NCI-H446 (cell line): ENCODE results near the gene SPI1.

ENCODE experiments used
- DNase-seq, 2 experiments: peaks; one replicate each; lab custom pipeline; 2025; lab: John Stamatoyannopoulos, UW

SPI1 gene

DNA sequence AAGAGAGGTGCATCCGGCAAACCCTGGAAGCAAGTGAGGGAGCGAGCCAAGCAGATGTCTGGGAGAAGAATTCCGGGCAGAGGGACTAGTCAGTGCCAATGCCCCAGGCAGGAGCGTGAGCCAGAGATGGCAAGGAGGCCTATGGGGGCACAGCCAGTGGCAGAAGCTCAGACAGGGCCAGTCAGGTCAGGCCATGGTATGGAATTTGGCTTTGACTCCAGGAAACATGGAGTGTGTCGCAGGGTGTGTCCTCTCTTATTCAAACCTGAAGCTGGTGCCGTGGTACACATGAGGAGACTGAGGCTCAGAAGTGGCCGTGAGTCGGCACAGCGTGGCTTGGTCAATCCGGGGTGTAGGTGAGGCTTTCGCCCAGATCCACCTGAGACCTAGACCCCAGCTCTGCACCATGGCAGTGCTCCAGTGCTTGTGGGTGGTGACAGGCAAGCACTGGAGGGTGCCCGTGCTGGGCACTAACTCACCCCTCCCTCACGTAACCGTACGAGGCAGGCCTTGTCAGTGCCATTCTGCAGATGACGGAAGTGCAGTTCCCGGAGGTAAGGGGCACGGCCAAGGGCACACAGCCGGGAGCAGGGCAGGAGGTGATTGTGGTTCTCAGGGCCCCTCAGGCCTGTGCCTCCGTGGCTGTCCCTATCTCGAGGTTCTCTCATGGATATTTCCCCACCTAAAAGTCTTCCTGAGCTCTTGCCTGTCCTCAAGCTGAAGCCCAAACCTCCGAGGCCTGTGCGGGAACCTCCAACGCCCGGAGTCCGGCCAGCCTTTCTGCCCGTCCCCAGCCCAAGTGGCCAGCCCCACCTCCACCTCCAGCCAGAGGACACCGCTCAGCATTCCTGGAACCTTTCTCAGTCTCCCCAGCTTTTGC lies 10.6 kb upstream of the SPI1 start:
- DNase-seq: no peak

DNA sequence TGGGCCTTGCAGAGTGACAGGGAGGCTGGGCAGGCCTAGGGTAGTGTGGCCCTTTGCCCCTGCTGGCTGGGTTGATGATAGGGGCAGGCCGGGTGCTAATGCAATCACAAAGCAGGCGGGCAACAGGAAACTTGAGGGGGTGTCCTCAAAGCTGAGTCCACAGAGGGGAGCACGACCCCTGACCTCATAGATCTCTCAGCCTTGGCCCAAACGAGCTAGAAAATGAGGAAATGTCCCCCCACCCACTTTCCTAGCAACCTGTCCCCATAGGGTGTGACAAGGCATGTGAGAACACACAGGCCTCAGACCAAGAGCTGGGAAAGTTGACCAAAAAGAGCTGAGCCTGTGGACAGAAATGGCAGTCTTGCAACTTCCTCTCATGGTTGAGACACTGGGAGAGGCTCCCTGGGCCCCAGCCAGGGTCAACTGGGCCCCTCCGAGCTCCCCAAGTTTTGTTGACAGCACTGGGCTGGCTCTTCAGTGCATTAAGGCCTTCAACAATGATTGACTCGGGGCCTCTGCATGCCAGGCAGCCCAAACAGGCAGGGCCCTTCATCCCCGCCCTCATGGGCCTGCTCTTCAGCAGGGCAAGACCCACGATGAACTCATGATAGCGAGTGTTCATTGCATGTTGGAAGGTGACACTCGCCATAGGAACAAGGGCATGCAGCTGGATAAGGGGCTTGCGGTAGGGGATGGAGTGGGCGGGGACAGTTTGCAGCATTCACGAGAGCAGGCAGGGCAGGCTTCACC lies 9.8 kb upstream of the SPI1 start:
- no peak for DNase-seq

DNA sequence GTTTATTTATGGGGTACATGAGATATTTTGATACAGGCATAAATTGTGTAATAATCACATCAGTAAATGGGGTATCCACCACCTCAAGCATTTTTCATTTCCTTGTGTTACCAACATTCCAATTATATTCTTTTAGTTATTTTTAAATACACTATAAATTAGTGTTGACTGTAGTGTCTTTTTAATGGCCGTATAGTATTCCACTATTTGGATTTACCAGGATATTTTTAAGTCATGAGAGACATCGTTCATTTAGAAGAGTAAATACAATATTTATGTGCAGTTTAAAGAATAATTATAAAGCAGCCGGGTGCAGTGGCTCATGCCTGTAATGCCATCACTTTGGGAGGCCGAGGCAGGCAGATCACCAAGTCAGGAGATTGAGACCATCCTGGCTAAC lies 6.2 kb upstream of the SPI1 start:
- no peak for DNase-seq

DNA sequence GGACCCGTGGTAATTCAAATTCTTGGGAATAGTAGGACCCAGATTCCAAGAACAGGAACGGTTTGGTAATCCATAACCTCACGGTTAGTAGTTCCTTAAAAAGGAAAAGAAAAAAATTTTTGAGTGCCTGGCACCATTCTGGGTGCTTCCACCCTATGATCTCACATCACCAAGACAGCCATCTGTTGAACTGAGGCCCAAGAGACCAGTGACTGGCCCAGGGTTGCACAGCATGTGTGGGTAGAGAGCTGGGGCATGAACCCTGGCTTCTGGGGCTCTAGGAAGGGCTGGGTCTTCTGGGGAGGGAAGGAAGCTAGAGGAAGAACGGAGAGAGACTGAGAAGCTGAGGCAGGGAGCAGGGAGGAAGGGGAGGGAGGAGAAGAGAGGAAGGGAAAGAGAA lies 4.7 kb upstream of the SPI1 start:
- no peak for DNase-seq

DNA sequence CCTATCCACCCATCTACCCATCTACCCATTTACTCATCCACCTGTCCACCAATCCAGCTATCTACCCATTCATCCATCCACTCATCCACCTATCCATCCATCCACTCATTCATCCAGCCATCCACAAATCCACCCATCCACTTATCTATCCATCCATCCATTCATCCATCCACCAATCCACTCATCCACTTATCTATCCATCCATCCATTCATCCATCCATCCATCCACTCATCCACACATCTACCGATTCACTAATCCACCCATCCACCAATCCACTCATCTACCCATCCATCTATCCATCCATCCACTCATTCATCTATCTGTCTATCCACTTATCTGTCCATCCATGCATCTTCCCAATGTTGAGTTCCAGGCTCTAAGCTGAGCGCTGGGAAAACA lies 1.7 kb upstream of the SPI1 start:
- no peak for DNase-seq

DNA sequence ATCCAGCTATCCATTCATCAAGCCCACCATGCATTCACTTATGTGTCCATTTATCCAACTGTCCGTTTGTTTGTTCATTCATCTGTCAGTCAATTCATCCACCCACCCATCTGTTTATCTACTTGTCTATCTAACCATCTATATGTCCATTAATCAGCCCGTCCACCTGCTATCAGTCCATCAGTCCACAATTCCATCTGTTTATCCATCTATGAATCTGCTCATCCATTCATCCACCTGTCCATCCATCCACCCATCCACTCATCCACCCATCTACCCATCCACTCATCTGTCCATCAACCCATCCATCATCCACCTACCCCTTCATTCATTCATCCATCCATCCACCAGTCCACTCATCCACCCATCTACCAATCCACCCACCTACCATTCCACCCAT lies 970 bp upstream of the SPI1 start:
- no peak for DNase-seq

DNA sequence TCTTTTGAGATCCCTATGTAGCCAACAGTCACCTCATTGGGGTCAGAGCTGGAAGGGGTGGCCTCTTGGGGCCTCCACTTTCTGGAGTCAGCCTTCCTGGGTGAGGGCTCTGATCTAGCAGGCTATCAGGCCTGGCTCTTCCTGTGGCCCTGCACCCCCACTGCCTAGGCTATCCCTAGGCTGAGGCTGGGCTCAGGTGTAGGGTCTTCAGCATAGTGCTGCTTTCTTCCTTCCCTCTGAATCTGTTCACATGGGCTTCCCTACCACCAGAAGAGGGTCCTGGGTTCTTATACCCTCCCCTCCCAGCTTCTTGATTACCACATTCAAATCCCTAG lies 456 bp upstream of the SPI1 start:
- no peak for DNase-seq

DNA sequence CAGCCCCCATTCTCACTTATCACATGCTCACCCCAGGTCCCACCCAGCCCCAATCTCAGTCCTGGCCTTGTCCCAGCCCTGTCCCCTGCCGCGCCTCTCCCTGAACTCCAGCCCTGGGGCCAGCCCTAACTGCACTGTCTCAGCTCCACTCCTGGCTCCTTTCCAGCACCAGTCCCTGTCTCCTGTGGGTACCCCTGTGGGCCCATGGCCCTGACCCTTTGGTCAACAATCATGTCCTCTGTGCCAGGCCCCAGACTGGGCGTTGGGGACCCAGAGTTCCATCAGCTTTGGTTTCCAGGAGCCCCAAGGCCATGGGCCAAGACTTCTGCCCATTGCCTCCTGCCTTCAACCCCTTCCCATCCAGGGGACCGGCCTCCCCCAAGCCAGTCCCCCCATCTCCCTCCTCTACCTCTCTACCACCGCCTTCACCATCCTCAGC lies 757 bp downstream of the SPI1 start:
- no peak for DNase-seq

DNA sequence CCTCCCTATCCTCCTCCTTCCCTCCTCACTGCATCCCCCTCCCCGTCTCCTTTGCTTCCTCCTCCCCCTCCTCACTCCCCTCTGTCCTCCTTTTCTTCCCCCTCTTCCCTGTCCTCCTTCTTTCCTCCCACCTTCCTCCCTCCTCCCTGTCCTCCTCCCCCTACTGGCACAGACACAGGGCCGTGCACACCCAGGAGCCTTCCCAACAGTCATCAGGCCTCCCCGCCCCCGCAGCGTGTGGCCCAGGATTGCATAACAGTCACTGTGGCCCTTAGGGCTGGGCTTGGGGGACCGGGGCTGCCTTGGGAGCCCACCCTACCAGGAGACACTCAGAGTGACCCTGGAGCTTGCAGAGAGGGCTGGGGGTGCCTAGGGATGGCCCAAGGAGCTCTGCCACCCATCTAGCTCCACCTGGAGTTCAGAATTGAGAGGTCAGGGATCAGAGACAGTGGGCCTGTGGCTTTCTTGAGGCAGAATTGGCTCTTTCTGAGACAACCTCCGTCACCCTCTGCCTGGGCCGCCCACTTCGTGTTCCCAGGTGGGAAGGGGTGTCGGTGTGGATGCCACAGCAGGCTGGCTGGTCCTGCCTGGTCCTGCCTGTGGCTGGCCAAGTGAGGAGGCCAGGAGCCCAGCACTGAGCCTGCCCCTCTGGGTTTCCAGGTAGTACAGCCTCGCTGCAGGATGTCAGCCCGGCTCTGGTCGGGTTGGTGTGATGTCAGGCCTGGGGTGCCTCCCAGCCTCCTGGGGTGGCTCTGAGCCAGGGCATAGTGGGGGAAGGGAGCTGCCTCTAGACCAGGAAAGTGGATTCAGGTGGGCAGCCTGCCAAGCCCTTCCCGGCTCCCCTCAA lies 1.6 kb downstream of the SPI1 start:
- DNase-seq: no peak

DNA sequence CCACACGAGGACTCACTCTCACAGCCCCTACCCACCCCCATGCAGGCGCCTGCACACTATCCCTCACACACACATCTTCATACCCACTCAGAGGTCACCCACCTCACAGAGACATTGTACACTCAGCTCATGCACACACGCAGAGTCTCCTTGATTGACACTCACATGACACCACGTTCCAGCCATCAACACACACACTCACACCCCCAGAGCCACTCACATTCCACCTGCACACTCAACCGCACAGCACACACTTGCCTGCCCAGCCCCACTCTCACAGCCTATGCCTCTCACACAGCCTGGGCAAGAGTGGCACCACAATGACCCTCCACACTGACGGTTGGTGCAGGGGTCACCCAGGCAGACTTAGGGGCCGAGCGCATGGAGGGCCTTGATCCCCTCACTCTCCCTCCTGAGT lies 2.2 kb downstream of the SPI1 start:
- DNase-seq: no peak

DNA sequence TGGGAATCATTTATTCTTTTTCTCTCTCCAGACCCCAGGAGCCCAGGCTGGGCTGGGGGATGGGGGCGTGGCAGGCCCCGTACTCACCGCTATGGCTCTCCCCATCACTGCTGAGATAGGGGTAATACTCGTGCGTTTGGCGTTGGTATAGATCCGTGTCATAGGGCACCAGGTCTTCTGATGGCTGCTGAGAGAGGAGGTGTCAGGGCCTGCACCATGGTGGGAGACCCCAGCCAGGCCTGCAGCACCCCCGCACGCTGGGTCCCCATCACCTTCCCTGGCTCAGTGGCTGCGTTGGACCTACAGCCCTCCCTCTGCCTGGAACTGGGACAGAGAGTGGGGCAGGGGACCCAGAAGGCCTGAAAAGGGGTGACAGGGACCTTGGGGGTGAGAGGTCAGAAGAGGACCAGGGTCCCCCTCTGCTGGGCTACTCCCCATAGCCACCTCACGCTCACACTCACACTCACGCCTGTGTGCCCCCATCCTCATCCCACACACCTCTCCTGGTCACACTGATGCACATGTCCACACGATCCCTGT lies 2.7 kb downstream of the SPI1 start:
- no peak for DNase-seq

DNA sequence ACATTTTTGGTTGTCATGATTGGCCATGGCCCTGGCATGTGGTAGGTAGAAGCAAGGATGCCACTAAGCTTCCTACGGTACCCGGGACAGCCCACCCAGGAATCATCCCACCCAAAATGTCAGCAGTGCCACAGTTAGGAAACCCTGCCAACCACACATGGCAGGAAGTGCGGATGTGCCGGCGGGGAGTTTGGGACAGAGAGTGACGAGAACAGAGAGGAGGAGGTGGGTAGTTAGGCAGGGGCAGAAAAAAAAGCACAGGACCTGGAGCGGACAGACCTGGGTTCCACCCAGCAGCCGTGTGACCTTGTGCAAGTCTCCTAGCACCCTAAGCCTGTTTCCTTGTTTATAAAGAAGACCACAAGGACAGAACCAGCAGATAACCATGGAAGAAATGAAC lies 3.3 kb downstream of the SPI1 start:
- no peak for DNase-seq

DNA sequence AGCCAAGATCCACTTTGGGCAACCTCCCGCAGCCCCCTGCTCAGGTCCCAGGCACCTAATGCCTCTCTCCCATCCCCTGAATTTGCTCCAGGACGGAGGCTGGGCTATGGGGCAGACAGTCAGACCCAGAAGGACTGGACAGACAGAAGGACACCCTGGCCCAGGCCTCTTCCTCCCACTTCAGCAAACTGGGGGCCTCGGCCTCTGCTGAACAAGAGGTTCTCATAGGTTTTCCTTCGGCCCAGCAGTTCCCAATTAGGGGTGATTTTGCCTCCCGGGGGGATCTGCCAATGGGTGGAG lies 3.7 kb downstream of the SPI1 start:
- no peak for DNase-seq

DNA sequence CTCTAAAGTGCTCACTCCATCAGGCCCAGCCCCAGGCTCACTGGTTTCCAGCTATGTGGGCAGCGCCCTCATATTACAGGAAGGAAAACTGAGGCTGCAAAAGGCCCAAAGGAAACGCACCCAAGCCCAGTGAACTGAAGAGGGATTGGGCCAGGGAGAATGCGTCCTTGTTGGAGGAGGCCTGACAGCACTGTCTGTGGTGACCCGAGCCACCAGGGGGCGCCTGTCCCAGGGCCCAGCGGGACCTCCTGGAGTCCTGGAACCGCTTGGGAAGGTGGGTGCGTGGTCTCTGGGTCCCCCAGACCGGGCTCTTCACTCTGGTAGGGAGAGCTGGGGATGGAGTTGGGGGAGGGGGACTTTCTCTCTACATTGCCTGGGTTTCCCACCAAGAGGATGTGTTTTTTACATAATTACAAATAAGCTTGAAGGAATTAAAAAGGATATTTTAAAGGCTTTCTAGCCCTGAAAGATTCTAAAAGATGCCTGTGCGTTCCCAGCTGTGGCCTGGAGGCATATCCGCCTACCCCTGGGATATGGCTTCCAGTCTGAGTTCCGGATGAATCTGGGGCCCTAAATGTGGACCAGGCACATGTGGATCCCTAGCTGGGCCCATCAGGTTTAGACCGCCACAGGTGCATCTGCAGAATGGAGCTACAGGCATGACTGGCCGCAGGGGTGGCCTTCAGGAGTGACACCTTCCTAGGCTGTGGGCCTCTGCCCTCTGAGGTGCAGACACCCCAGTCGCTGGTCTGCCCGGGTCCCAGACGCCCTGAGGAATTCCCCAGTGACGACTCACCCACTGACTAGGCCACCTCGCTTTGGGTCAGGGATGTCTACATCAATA lies 4.2 kb downstream of the SPI1 start:
- DNase-seq: peak; percentile 53 to 87

DNA sequence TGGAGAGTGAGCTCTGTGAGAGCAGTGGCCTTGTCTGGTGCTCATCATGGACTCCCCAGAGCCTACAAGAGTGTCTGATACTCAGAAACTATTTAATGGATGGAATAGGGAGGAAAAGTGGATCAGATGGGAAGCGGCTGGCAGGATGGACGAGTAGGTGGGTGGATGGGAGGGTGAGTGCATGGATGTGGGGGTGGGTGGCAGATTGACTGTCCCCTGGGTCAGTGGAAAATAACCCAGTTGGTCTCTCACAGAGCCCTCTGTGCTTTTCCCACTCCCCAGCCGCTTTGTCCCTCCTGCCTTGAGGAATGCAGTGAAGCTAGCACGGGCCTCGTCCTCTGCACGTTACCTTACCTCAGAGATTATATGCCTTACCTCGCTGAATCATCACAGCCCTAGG lies 5.9 kb downstream of the SPI1 start:
- DNase-seq: no peak

DNA sequence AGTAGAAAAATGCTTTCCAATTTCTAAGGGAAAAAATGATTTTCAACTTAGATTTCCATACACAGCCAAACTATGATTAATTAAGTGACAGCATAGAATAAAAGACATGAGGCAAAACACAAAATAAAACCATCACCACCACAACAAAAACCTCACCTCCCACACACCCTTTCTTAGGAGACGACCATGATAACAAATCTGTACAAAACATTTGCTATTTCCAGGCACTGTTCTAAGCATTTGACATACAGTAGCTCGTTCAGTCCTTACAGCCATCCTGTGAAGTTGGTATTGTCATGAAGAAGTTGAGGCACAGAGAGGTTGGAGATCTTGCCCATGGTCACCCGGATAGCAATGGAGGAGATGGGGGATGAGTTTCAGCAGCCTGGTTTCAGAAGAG lies 8.7 kb downstream of the SPI1 start:
- DNase-seq: no peak

DNA sequence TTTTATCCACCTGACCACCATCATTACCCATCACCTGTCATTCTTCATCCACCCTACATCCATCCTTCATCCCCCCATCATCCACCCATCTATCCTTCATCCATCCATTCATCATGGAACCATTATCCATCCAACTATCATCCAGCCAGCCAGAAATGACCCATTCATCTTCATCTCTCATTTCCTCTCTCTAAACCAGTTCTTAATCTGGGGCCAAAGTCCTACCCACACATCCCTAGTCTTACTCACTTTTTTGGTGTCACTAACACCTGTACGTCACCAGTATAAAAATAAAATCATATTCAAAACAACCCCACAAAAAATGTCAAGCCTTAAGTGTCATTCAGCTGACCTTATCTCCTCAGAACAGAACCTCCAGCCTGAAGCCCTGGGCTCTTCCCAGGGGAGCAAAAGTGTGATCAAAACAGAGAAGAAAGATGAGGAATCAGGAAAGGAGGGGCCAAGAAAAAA lies 12.3 kb downstream of the SPI1 start:
- DNase-seq: no peak

DNA sequence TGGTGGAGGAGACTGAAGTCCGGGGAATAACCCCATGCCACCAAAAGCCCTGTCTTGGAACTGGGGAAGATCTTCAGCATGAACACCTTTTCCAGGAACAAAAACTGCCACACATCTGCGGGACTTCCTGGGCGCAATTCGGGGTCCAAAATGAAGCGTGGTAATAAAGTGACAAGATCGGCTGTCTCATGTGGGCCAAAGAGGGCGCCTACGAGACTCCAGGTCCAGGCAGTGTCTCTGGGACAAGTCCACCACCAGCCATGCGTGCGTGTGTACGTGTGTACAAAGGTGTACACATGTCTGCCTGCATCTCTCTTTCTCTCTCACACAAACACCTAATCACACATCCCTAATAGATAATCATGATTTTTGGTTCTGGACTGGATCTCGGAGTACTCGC lies 16.9 kb downstream of the SPI1 start:
- DNase-seq: no peak

DNA sequence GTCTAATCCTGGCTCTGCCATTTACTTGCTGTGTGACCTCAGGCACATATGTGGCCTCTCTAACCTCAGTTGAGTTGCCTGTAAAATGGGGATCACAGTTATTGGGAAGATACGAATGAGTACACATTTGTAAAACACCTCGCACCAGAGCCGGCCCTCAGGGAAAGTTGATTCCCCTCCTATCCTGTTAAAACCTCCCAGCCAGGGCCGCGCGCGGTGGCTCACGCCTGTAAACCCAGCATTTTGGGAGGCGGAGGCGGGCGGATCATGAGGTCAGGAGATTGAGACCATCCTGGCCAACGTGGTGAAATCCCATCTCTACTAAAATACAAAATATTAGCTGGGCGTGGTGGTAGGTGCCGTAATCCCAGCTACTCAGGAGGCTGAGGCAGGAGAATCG lies 18.0 kb downstream of the SPI1 start:
- DNase-seq: no peak

DNA sequence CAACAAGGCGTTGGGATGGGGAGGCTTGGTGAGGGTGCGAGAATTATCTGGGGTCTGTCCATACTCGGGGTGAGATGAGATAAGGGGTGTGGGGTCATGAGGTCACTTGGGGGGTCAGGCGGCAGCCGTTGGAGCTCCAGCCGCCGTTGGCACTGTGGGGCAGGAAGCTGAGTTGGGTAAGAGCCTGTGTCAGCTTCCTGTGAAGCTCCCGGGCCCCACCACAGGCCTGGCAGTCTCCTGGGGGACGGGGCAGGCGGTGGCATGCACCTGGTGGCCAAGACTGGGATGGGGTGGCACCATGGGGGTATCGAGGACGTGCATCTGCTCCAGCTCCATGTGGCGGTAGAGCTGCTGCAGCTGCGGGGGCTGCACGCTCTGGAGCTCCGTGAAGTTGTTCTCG lies 18.8 kb downstream of the SPI1 start:
- DNase-seq: no peak

DNA sequence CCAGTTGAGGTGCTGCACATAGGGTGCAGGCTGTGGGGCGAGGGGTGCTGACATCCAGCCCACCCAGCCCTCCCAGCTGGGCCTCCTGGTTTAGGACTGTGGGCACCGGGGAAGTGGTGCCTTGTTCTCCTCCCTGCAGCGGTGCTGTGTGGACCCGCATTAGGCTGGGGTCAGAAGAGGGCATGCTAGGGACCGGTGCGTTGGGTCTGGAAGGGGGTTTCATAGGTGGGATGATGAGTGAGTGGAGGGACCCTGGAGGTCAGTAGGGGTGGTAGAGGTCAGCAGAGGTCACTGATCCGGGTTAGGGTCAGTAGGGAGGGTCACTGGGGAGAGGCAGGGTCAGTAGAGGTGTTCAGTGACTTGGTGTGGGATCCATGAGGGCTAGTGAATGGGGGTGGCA lies 19.2 kb downstream of the SPI1 start:
- no peak for DNase-seq

DNA sequence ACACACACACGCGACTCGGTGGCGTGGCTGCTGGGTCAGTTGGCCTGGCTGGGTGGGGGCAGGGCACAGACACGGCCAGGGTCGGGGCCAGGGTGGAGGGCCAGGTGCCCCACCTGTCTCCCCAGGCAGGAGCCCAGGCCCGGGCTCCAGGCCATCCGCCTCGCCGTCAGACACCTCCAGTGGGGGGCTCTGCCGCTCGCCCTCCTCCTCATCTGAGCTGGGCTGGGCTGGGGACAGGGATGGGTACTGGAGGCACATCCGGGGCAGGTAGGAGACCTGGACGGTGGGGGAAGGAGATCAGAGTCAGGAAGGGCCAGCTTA lies 19.7 kb downstream of the SPI1 start:
- no peak for DNase-seq
